B cell (primary cell): ENCODE results near the gene MAGI2. TPM values are rescaled to one million over a fixed set of nuclear protein-coding genes. Genes with fewer than 3 reads are reported as not detected.

ENCODE experiments used
- ATAC-seq: fragments of 200-7000 bp; cut with Tn5 transposase; one replicate; pipeline ENCODE4 v1.10.0; 2021; ENCODE audit warnings: low read depth, mild to moderate bottlenecking, moderate number of reproducible peaks, moderate library complexity
- CTCF ChIA-PET: fragments of 350-600 bp; sonication (Branson Sonifier 250); formaldehyde crosslinking; loops from one replicate; lab custom pipeline; 2021; ENCODE audit warnings: antibody characterized with exemption, inconsistent platforms; lab: Charles Lee
- POLR2A ChIA-PET: fragments of 350-600 bp; sonication (Branson Sonifier 250); formaldehyde crosslinking; loops from one replicate; lab custom pipeline; 2021; ENCODE audit warnings: antibody characterized with exemption; lab: Charles Lee
- DNase-seq: peaks from one replicate; pipeline ENCODE4 v3.0.0; 2013
- H2AFZ ChIP-seq: 2 replicates; pipeline ENCODE4 v1.6.1; 2012; ENCODE audit warnings: mild to moderate bottlenecking, low read depth, low read length; ENCODE audit not compliant: insufficient read depth, poor library complexity, severe bottlenecking
- H3K27ac ChIP-seq, 2 donors: 1 replicate in 1 of 2; 2 replicates in 1 of 2; pipeline ENCODE4 v1.5.1; 2012 to 2013; ENCODE audit warnings: low read length in 2 of 2, mild to moderate bottlenecking in 2 of 2, moderate library complexity in 1 of 2
- H3K27me3 ChIP-seq, 4 experiments: fragments of 200-600 bp in 1 of 4; sonication (generic) in 1 of 4; replicated peaks in 1 of 4; 1 replicate in 2 of 4; 2 replicates in 2 of 4; pipeline versions ENCODE4 v1.6.1 to v1.7.0; 2013 to 2016; ENCODE audit warnings: low read length in 3 of 4, mild to moderate bottlenecking in 2 of 4, mixed read lengths in 1 of 4, moderate library complexity in 1 of 4; ENCODE audit not compliant: insufficient read depth in 4 of 4, control insufficient read depth in 3 of 4; ENCODE audit errors: control extremely low read depth in 1 of 4
- H3K36me3 ChIP-seq, 2 experiments: replicated peaks in 1 of 2; 1 replicate in 1 of 2; 2 replicates in 1 of 2; pipeline versions ENCODE4 v1.6.1 to v1.7.1; 2013; ENCODE audit warnings: low read length in 1 of 2; ENCODE audit not compliant: insufficient read depth in 2 of 2, control insufficient read depth in 1 of 2; ENCODE audit errors: control extremely low read depth in 1 of 2, extremely low read depth in 1 of 2
- H3K4me1 ChIP-seq, 2 donors: fragments of 200-600 bp in 1 of 2; sonication (generic) in 1 of 2; 1 replicate in 1 of 2; 2 replicates in 1 of 2; pipeline versions ENCODE4 v1.5.1 to v1.6.1; 2013 to 2017; ENCODE audit warnings: low read length in 2 of 2; ENCODE audit not compliant: control insufficient read depth in 2 of 2, insufficient read depth in 2 of 2
- H3K4me2 ChIP-seq: replicated peaks from 2 replicates; pipeline ENCODE3; 2012; ENCODE audit warnings: mild to moderate bottlenecking, low read depth, low read length; ENCODE audit not compliant: poor library complexity, severe bottlenecking
- H3K4me3 ChIP-seq, 5 experiments: fragments of 200-600 bp in 1 of 5; sonication (generic) in 1 of 5; 1 replicate in 3 of 5; 2 replicates in 2 of 5; pipeline versions ENCODE4 v1.5.1 to v1.7.0; 2011 to 2016; ENCODE audit warnings: low read length in 4 of 5, mild to moderate bottlenecking in 4 of 5, low read depth in 2 of 5, control low read depth in 1 of 5, moderate library complexity in 1 of 5; ENCODE audit not compliant: insufficient read depth in 1 of 5; ENCODE audit errors: control extremely low read depth in 1 of 5, extremely low read depth in 1 of 5
- H3K79me2 ChIP-seq: fragments of 200-600 bp; sonication (generic); one replicate; pipeline ENCODE4 v1.6.0; 2016; ENCODE audit warnings: low read length; ENCODE audit not compliant: control insufficient read depth, insufficient read depth
- H3K9ac ChIP-seq: fragments of 200-600 bp; sonication (generic); 2 replicates; pipeline ENCODE4 v1.6.1; 2017; ENCODE audit warnings: mild to moderate bottlenecking, low read length, moderate library complexity
- H3K9me3 ChIP-seq, 3 donors: one replicate each; pipeline versions ENCODE4 v1.6.1 to v1.7.1; 2013; ENCODE audit warnings: low read length in 2 of 3; ENCODE audit not compliant: control insufficient read depth in 2 of 3, insufficient read depth in 1 of 3; ENCODE audit errors: control extremely low read depth in 1 of 3
- H4K20me1 ChIP-seq: 2 replicates; pipeline ENCODE4 v1.6.0; 2012; ENCODE audit warnings: mild to moderate bottlenecking, low read length; ENCODE audit not compliant: insufficient read depth, control insufficient read depth, poor library complexity, severe bottlenecking
- H3K27ac Mint-ChIP-seq: one replicate; pipeline ENCODE4 v1.8.0; 2021; ENCODE audit warnings: mixed read lengths
- H3K27me3 Mint-ChIP-seq: one replicate; pipeline ENCODE4 v1.8.0; 2021; ENCODE audit warnings: mixed read lengths
- H3K4me1 Mint-ChIP-seq: one replicate; pipeline ENCODE4 v1.8.0; 2021; ENCODE audit warnings: mixed read lengths
- H3K4me3 Mint-ChIP-seq: one replicate; pipeline ENCODE4 v1.8.0; 2021; ENCODE audit warnings: mixed read lengths
- H3K9me3 Mint-ChIP-seq: one replicate; pipeline ENCODE4 v1.8.0; 2022; ENCODE audit warnings: mixed read lengths; ENCODE audit not compliant: insufficient read depth
- CTCF ChIP-seq: fragments of 200-600 bp; IDR thresholded peaks from one replicate; pipeline ENCODE4 v1.8.0; 2022; ENCODE audit warnings: antibody characterized with exemption, mild to moderate bottlenecking
- EZH2 ChIP-seq: IDR thresholded peaks from 2 replicates; pipeline ENCODE4 v1.6.1; 2012; ENCODE audit warnings: borderline replicate concordance, low read depth, mild to moderate bottlenecking, moderate library complexity, low read length; ENCODE audit not compliant: insufficient read depth, poor library complexity, severe bottlenecking
- WGBS: methylation state at CpG from one replicate; pipeline ENCODE4 v1.1.5; 2013; ENCODE audit warnings: missing lambda C conversion rate; ENCODE audit not compliant: insufficient coverage; 5-methylcytosine and 5-hydroxymethylcytosine counted together
- intact Hi-C: fragments of 100-400 bp; cut with micrococcal nuclease; formaldehyde crosslinking; loops from one replicate; pipeline ENCODE4 v1.10.0; 2022
- polyA plus RNA-seq: library from polyadenylated mRNA; depleted of rRNA; stranded (reverse); fragments of >200 nt; gene quantifications from 2 replicates; pipeline ENCODE4 v1.2.3, GENCODE V29; 2012
- total RNA-seq, 2 donors: library from RNA; stranded (reverse); fragments of 120-200 nt in 1 of 2; gene quantifications; 1 replicate in 1 of 2; 2 replicates in 1 of 2; pipeline versions ENCODE4 v1.2.3 to v1.2.4, GENCODE V29; 2013 to 2022

Gene MAGI2
- total and polyA plus RNA-seq, 2 donors (not counting 1 experiment from before 2014, with no cell fraction given) = 0.16 to 0.64 TPM

- H4K20me1 ChIP-seq = no peaks in the 10 kb centered on the region
- DNase-seq (no peak), ATAC-seq (no peak)
- CTCF ChIA-PET = no interaction called here
- Mint-ChIP-seq H3K4me1 (no peaks in the 10 kb centered on the region), H3K9me3 (peaks cover 4% of the 10 kb centered on the region), H3K27me3 (peaks cover 4% of the 10 kb centered on the region), H3K27ac (no peak overlapping the region), H3K4me3 (no peak overlapping the region)
- H3K27me3 ChIP-seq = no peaks in the 10 kb centered on the region
- POLR2A ChIA-PET = no interaction called here
- H3K79me2 ChIP-seq = no peaks in the 10 kb centered on the region
- no peak overlapping the region for H3K4me3 ChIP-seq
- H3K27ac ChIP-seq = no peak overlapping the region
- no peaks in the 10 kb centered on the region for H3K36me3 ChIP-seq
- no peak for TF ChIP-seq CTCF
- TF ChIP-seq EZH2 = no peak
- 87% methylated on average over 3 of the region's 6 CpGs for WGBS
- intact Hi-C loops = no loop called here
- H3K9ac ChIP-seq = no peak overlapping the region
- no peak overlapping the region for H2AFZ ChIP-seq
- H3K4me1 ChIP-seq = no peaks in the 10 kb centered on the region
- no peaks in the 10 kb centered on the region for H3K9me3 ChIP-seq
- no peak overlapping the region for H3K4me2 ChIP-seq
These were observed 1457.8 kb downstream of the MAGI2 start for GRCh38 chr7:77995717-77996116.

GRCh38 chr7:77993838-77994237 is 1459.6 kb downstream of the MAGI2 start:
- Histone ChIP-seq H2AFZ (no peak overlapping the region), H3K79me2 (no peaks in the 10 kb centered on the region), H3K36me3 (no peaks in the 10 kb centered on the region), H4K20me1 (no peaks in the 10 kb centered on the region), H3K4me1 (no peaks in the 10 kb centered on the region), H3K27me3 (no peaks in the 10 kb centered on the region), H3K27ac (no peak overlapping the region), H3K9ac (no peak overlapping the region), H3K4me3 (no peak overlapping the region), H3K4me2 (no peak overlapping the region), H3K9me3 (no peaks in the 10 kb centered on the region)
- Mint-ChIP-seq H3K27me3 (peaks cover 6% of the 10 kb centered on the region), H3K9me3 (no peaks in the 10 kb centered on the region), H3K4me1 (no peaks in the 10 kb centered on the region), H3K27ac (no peak overlapping the region), H3K4me3 (no peak overlapping the region)
- ChIA-PET CTCF (interaction anchor here (0.6 kb wide), 1 partner anchor 17 kb away, joined by 3 read pairs; no protein-coding TSS in a partner anchor), POLR2A (no interaction called here)
- DNase-seq = no peak
- intact Hi-C loops = no loop called here
- ATAC-seq = no peak
- 100% methylated on average over 1 of the region's 3 CpGs for WGBS
- no peak for TF ChIP-seq CTCF
- TF ChIP-seq EZH2 = no peak
